Colonic mucosa (tissue), 4 donors: Measurements from ENCODE around the gene GRK5. TPM values are rescaled to one million over a fixed set of nuclear protein-coding genes. Genes with fewer than 3 reads are reported as not detected.

Source experiments
- DNase-seq: peaks from one replicate; pipeline ENCODE4 v3.0.0-alpha.2; 2020
- H3K27ac ChIP-seq: fragments of 200-600 bp; one replicate; pipeline ENCODE4 v1.8.0; 2021
- H3K27me3 ChIP-seq: fragments of 200-600 bp; one replicate; pipeline ENCODE4 v1.8.0; 2021
- H3K36me3 ChIP-seq: fragments of 200-600 bp; one replicate; pipeline ENCODE4 v1.8.0; 2021
- H3K4me1 ChIP-seq: fragments of 200-600 bp; one replicate; pipeline ENCODE4 v1.8.0; 2021; ENCODE audit warnings: mild to moderate bottlenecking
- H3K4me3 ChIP-seq: fragments of 200-600 bp; one replicate; pipeline ENCODE4 v1.8.0; 2021
- H3K9ac ChIP-seq, 2 donors: one replicate each; pipeline ENCODE4 v1.7.0; 2013; ENCODE audit warnings: control low read depth in 2 of 2, low read depth in 2 of 2, low read length in 2 of 2
- H3K9me3 ChIP-seq: fragments of 200-600 bp; one replicate; pipeline ENCODE4 v1.8.0; 2021
- intact Hi-C: fragments of 100-400 bp; cut with DNase I; formaldehyde crosslinking; loops from one replicate; pipeline ENCODE4 v1.14.1; 2022
- total RNA-seq, 2 donors: library from RNA; stranded (reverse); fragmentation: NEBNext Ultra II Directional in 1 of 2; extraction: Animal tissue kit (Norgen Biotek cat#: 25700) in 1 of 2; gene quantifications; one replicate each; pipeline ENCODE4 v1.2.1, GENCODE V29; 2021
- TF ChIP-seq, protein P1 (sequence below): fragments of 200-600 bp; IDR thresholded peaks from one replicate; pipeline ENCODE4 v1.8.0; 2022; ENCODE audit warnings: antibody characterized with exemption, mild to moderate bottlenecking
- donor health status: healthy.
- donor health status: DM: no; HTN: no; CAD: no.
- donor health status: DM: no; HTN: no; CAD: no.

The GRK5 gene
- total RNA-seq, 2 donors from 2014 or later, result 4.6 to 12.7 TPM

GRCh38 chr10:119418362-119418761, 211.0 kb downstream of the GRK5 start:
- TF ChIP-seq, protein P1, sequence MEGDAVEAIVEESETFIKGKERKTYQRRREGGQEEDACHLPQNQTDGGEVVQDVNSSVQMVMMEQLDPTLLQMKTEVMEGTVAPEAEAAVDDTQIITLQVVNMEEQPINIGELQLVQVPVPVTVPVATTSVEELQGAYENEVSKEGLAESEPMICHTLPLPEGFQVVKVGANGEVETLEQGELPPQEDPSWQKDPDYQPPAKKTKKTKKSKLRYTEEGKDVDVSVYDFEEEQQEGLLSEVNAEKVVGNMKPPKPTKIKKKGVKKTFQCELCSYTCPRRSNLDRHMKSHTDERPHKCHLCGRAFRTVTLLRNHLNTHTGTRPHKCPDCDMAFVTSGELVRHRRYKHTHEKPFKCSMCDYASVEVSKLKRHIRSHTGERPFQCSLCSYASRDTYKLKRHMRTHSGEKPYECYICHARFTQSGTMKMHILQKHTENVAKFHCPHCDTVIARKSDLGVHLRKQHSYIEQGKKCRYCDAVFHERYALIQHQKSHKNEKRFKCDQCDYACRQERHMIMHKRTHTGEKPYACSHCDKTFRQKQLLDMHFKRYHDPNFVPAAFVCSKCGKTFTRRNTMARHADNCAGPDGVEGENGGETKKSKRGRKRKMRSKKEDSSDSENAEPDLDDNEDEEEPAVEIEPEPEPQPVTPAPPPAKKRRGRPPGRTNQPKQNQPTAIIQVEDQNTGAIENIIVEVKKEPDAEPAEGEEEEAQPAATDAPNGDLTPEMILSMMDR, result no peak
- no peak overlapping the region for H3K27ac ChIP-seq
- no peak for DNase-seq

GRCh38 chr10:119419931-119420330, 212.6 kb downstream of the GRK5 start:
- Histone ChIP-seq H3K27me3 (no peaks in the 10 kb centered on the region), H3K27ac (no peak overlapping the region), H3K36me3 (no peaks in the 10 kb centered on the region), H3K9ac (no peak overlapping the region), H3K4me3 (no peak overlapping the region), H3K4me1 (no peaks in the 10 kb centered on the region), H3K9me3 (no peaks in the 10 kb centered on the region)
- TF ChIP-seq, protein P1, result no peak
- intact Hi-C loops, result no loop called here
- DNase-seq, result no peak

More at GRCh38 chr10:119418362-119418761, 211.0 kb downstream of the GRK5 start:
- no peaks in the 10 kb centered on the region for H3K27me3 ChIP-seq
- H3K4me1 ChIP-seq, result no peaks in the 10 kb centered on the region
- no peaks in the 10 kb centered on the region for H3K36me3 ChIP-seq
- H3K4me3 ChIP-seq, result no peak overlapping the region
- no peak overlapping the region for H3K9ac ChIP-seq
- H3K9me3 ChIP-seq, result no peaks in the 10 kb centered on the region
- intact Hi-C loops, result no loop called here

- TF ChIP-seq, protein P1, result no peak
- Histone ChIP-seq H3K27me3 (no peaks in the 10 kb centered on the region), H3K4me3 (no peak overlapping the region), H3K9ac (no peak overlapping the region), H3K4me1 (no peaks in the 10 kb centered on the region), H3K9me3 (no peaks in the 10 kb centered on the region), H3K27ac (no peak overlapping the region), H3K36me3 (no peaks in the 10 kb centered on the region)
- DNase-seq, result no peak
- intact Hi-C loops, result no loop called here
Observed at GRCh38 chr10:119420950-119421875, 213.8 kb downstream of the GRK5 start.

DNA sequence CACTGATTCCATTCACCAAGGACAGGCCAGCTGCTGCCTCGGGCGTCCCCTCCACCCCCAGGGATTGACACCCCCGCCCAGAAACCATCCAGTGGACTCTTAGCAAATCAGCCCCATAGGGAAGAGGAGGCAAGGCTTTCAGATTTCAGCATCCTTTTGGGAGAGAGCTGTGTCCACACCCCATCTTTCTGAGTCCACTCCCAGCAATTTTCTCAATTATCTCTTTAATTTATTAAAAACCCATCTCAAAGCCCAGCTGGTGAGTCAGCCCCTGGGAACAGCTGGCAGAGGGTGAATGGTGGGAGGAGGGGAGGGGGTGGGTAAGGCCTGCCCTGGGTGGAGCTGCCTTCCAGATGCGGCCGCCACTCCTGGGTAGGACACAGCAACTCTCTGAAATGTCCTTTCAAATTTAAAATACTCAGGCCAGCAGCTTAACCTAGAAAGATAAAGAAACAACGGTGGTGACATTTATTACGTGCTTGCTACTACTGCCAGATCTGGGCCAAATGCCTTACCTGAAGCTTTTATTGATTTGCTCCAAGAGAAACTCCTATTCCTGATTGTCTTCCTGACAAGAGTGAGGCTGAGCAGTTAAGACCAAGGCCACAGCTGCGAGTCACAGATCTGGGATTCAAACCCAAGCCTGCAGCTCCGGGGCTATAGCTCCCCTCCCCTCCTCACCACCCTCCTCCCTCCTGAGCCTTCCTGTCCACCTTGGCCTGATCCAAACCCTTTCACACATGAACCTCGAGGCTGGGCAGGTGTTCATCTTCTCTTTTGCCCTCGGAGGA, 214.7 kb downstream of the GRK5 start:
- no peaks in the 10 kb centered on the region for H3K9me3 ChIP-seq

More for the DNA sequence above, 214.7 kb downstream of the GRK5 start:
- TF ChIP-seq, protein P1, result no peak
- Histone ChIP-seq H3K9ac (no peak overlapping the region), H3K4me3 (no peak overlapping the region), H3K4me1 (no peaks in the 10 kb centered on the region), H3K36me3 (no peaks in the 10 kb centered on the region), H3K27me3 (no peaks in the 10 kb centered on the region), H3K27ac (no peak overlapping the region)
- intact Hi-C loops, result no loop called here
- DNase-seq, result no peak
